Nasal cavity respiratory epithelium epithelial cell of viscerocranial mucosa (primary cell): ENCODE results near the gene ACTL10. TPM values are rescaled to one million over a fixed set of nuclear protein-coding genes. Genes with fewer than 3 reads are reported as not detected.

Source experiments
- total RNA-seq: library from RNA; depleted of rRNA; stranded (reverse); fragments of >200 nt; gene quantifications from 2 replicates; pipeline ENCODE4 v1.2.3, GENCODE V29; 2014

The ACTL10 gene
- total RNA-seq, result 1.4 and 1.7 TPM in 2 replicates

DNA sequence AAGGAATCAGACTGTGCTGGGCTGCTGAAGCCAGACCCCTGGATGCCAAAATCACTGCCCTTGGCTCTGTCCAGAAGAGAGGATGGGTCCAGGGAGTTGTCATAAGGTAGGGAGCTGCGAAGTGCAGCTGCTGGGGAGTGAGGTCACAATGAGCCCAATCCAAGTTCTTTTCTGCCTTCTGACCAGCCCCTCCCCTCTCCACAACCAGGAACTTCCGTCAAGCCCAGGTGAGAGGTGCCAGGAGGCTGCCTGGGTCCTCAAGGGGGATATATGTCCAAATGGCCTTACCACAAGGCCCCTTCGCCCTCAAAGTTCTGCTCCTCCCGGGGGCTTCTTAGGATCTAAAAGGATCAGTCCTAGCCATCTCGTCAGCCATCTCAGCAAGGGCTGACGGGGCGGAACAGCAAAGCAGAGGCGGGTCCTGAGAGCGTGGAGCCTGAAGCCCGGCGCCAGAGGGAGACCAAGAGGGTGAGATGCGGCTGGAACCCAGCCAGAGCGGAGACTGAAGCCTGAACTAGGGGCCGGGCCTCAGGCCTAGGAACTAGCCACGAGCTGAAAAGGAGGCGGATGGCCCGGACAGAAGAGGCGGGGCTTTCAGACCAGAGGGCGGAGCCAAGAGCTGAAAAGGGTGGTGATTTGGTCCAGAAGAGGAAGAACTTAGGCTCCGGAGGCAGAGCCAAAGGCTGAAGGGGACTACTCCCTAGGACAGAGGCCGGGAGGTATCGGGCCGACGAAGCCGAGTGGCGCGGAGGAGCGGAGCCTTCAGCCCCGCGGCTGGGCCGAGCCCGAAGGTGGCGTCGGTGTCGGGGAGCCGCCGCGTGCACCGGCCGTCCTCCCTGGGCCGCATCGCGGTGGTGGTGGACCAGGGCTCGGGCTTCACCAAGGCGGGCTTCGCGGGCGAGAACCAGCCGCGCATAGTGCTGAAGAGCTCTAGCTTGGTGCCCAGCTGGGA, at the start of gene ACTL10:
Gene ACTL10 (plus strand): TSS at position 651 of the 952 bp plus-strand sequence. CDS start 555 bp downstream, outside the sequence.

DNA sequence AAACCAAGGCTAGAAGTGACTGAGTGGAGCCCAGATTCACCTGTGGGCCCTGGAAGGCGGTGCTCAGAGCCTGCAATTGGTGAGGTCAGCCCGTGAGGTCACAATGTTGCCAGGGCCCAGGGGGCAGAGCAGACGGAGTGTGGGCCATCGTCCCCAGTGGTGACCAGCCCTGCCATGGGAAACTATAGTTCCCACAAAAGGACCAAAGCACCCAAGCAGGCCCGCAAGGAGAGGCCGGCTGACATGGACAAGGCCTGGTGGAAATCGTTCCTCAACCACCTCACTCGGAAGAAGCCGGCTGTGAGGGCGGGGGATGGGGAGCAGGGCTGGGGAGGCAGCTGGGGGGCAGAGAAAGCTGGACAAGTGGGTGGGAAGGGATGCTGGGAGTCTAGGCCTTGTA, 4.6 kb upstream of the ACTL10 start, which contains the start of gene C20orf144:
Gene C20orf144 (plus strand): TSS at position 156 of the 400 bp plus-strand sequence. CDS start 19 bp downstream, at position 175.

DNA sequence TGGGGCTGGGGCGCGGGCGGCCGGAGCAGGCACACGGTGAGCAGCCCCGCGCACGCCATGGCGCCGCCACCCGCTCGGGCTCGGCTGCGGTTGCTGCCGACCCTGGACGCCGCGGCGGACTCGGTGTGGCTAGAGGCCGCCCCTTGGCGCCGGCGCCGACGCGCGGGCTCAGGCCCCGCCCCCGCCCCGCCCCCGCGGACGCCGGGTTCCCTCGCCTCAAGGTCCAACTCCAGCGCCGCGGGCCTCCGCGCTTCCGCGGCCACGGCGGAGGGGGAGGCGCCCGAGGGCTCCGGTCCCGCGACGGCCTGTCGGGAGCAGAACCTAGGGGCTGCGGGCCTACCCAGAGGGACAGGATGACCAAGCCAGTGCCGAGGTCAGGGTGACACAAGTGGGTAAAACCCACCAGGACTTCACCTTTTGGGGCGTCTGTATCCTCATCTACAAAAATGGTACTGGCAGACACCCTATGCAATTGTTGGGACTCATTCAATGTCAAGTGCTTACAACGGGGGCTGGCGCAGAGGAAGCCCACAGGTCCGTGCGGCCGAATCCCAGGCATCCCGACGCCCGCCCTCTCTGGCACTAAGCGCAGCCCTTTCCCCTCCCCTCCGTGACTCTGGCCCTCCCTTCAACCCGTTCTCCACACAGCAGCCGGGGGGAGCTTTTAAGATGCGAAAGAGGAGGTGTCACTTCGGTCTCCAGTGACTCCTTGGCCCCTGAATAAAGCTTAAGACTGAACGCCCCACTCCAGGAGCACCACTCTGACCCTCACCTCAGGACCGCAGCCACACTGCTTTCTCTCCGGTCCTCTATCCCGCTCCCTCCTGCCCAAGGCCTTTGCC, 7.8 kb downstream of the ACTL10 start, which contains the start of gene NECAB3:
Gene NECAB3 (minus strand): TSS at position 135 of the 842 bp plus-strand sequence. CDS start 76 bp downstream, at position 59.

DNA sequence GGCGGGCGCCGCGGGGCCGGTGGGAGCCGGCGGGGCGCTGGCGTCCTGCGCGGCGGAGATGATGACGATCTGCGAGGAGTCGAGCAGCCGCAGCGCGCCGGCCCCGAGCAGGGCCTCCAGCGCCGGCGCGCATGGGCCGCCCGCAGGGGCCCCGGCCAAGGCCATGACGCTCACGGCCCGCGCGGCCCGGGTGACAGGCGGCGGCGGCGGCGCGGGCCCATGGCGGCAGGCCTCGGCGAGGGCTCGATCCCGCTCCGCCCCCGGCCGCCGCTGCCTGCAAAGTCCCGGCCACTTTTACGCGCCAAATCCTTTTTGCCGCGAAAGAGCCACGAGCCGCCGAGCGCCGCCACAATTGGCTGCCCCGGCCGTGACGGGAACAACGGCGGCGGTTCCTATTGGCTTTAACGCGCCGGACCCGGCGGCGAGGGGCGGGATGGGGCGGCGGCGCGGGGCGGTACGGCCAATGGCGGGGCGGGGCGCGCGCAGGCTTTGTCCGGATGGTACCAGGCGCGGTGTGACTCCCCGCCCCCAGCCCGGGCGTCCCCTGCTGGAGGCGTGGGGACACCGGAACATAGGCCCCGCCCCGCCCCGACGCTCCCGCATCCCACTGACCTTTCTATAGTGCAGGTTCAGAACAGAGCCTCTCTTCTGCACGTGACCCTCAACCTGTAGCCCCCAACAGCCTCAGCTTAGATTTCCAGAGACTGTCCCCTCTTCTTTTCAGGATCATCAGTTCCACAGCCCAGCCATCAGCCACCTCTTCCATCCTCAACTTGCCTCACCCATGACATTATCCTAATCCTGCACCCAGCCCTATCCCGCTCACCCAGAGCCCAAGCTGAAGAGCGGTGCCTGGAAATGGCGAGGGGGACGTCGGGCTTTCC, 19.6 kb downstream of the ACTL10 start, which contains the start of gene E2F1:
Gene E2F1 (minus strand): TSS at position 286 of the 884 bp plus-strand sequence. CDS start 121 bp downstream, at position 165.

Other genes with a start within 250 kb of the ACTL10 start
- gene SNTA1, start 223.2 kb upstream of the ACTL10 start, total RNA-seq, result 5.5 and 9.2 TPM in 2 replicates
- gene CBFA2T2, start 176.8 kb upstream of the ACTL10 start, total RNA-seq, result 5.5 and 12.2 TPM in 2 replicates
- gene C20orf144, start 4.6 kb upstream of the ACTL10 start, total RNA-seq, result under 0.01 TPM in 1 of 2 replicates, not detected in the other
- 8.2 and 10.5 TPM in 2 replicates for gene NECAB3, start 7.5 kb downstream of the ACTL10 start, total RNA-seq
- 0.34 and 0.36 TPM in 2 replicates for gene E2F1, start 19.4 kb downstream of the ACTL10 start, total RNA-seq
- gene PXMP4, start 53.4 kb downstream of the ACTL10 start, total RNA-seq, result 3.8 and 7.8 TPM in 2 replicates
- 0.68 and 1.3 TPM in 2 replicates for gene ZNF341, start 65.1 kb downstream of the ACTL10 start, total RNA-seq
- 18.5 and 48.1 TPM in 2 replicates for gene CHMP4B, start 144.4 kb downstream of the ACTL10 start, total RNA-seq